Measurements from ENCODE around the gene OR9Q1. TPM values are rescaled to one million over a fixed set of nuclear protein-coding genes. Genes with fewer than 3 reads are reported as not detected.

OR9Q1 gene
- polyA plus RNA-seq, 2 of the 4 experiments (the other 2 are of a cell fraction): not detected

- DNase-seq (ENCODE audit: low read depth in 1 of 2, low spot score in 1 of 2): no peak
Measured at GRCh38 chr11:58067685-58068084, 44.0 kb downstream of the OR9Q1 start.

GRCh38 chr11:58068655-58069054 lies 45.0 kb downstream of the OR9Q1 start:
- FAIRE-seq: no peak
- TF ChIP-seq HOXB5 (CRISPR knock-in tag; IDR thresholded peaks at IDR 0.05) (no peak), BHLHE40 (IDR thresholded peaks at IDR 0.05; ENCODE audit: low read depth, low read length) (no peak), E2F6 (IDR thresholded peaks at IDR 0.05; ENCODE audit: borderline replicate concordance, low read depth) (no peak), RFX5 (IDR thresholded peaks at IDR 0.05) (no peak), REST (IDR thresholded peaks at IDR 0.05) (no peak), BCL3 (IDR thresholded peaks at IDR 0.05) (no peak), JUNB (IDR thresholded peaks at IDR 0.05) (no peak), GATA3 (IDR thresholded peaks at IDR 0.05; ENCODE audit: borderline replicate concordance) (no peak), RARB (CRISPR knock-in tag; IDR thresholded peaks at IDR 0.05) (no peak), SMC3 (IDR thresholded peaks at IDR 0.05) (no peak)

More at GRCh38 chr11:58067685-58068084, 44.0 kb downstream of the OR9Q1 start:
- FAIRE-seq: no peak
- Histone ChIP-seq H3K4me1 (no peaks in the 10 kb centered on the region), H3K4me3 (no peak overlapping the region), H3K9me3 (no peaks in the 10 kb centered on the region), H3K27ac (no peak overlapping the region), H3K4me2 (no peak overlapping the region)
- no peak for ATAC-seq
- 19% methylated on average over 5 of the region's 5 CpGs for WGBS (ENCODE audit: missing lambda C conversion rate)
- CTCF ChIA-PET: no interaction called here
- POLR2A ChIA-PET: no interaction called here
- TF ChIP-seq PHF8 (IDR thresholded peaks at IDR 0.05; ENCODE audit: borderline replicate concordance, low read depth): no peak
- no peak for TF ChIP-seq CHD4 (IDR thresholded peaks at IDR 0.05; ENCODE audit: borderline replicate concordance)
- no peak for TF ChIP-seq KDM1A (IDR thresholded peaks at IDR 0.05; ENCODE audit: low read depth)
- no peak for TF ChIP-seq MAFK (IDR thresholded peaks at IDR 0.05; ENCODE audit: partially characterized antibody)
- TF ChIP-seq FOSB (CRISPR knock-in tag; IDR thresholded peaks at IDR 0.05): no peak
- TF ChIP-seq TP53 (CRISPR knock-in tag; IDR thresholded peaks at IDR 0.05): no peak
- no peak for TF ChIP-seq HOXA7 (CRISPR knock-in tag; IDR thresholded peaks at IDR 0.05)
- no peak for TF ChIP-seq CBX2 (IDR thresholded peaks at IDR 0.05; ENCODE audit: borderline replicate concordance, low read depth)
- no peak for TF ChIP-seq RNF2 (IDR thresholded peaks at IDR 0.05; ENCODE audit: borderline replicate concordance, low read depth)
- TF ChIP-seq RARB (CRISPR knock-in tag; IDR thresholded peaks at IDR 0.05): no peak
- no peak for TF ChIP-seq NFE2L2 (conservative IDR thresholded peaks at IDR 0.05; ENCODE audit: low read length)
- no peak for TF ChIP-seq HEYL (CRISPR knock-in tag; IDR thresholded peaks at IDR 0.05)
- no peak for TF ChIP-seq REST (IDR thresholded peaks at IDR 0.05)
- no peak for TF ChIP-seq CTCF (IDR thresholded peaks at IDR 0.05)
- TF ChIP-seq HES2 (IDR thresholded peaks at IDR 0.05): no peak
- no peak for TF ChIP-seq NR3C1 (IDR thresholded peaks at IDR 0.05)
- no peak for TF ChIP-seq EP300 (IDR thresholded peaks at IDR 0.05)
- no peak for TF ChIP-seq NPAS2 (CRISPR knock-in tag; IDR thresholded peaks at IDR 0.05; ENCODE audit: borderline replicate concordance)
- TF ChIP-seq SREBF2 (IDR thresholded peaks at IDR 0.05): no peak

More at GRCh38 chr11:58068655-58069054, 45.0 kb downstream of the OR9Q1 start:
- 32% methylated on average over 6 of the region's 6 CpGs for WGBS (ENCODE audit: missing lambda C conversion rate)
- H3K27ac ChIP-seq: no peak overlapping the region
- CTCF ChIA-PET: interaction anchor here (0.6 kb wide), 1 partner anchor 505 kb away, joined by 3 read pairs; no protein-coding TSS in a partner anchor
- H3K4me2 ChIP-seq: no peak overlapping the region
- no peak for DNase-seq (ENCODE audit: low read depth in 1 of 2, low spot score in 1 of 2)
- H3K9me3 ChIP-seq: no peaks in the 10 kb centered on the region
- POLR2A ChIA-PET: no interaction called here
- no peak overlapping the region for H3K4me3 ChIP-seq
- no peaks in the 10 kb centered on the region for H3K4me1 ChIP-seq
- ATAC-seq: peak in 1 of 2 experiments; percentile 62; a peak in 3 of 6 replicates
